ENCODE measurements around the gene CDYL2.

GRCh38 chr16:80831039-80831438 lies 26.6 kb upstream of the CDYL2 start:
- TF ChIP-seq CTCF (IDR thresholded peaks at IDR 0.05; ENCODE audit: low read depth, low read length) (no peak), EZH2phosphoT487 (IDR thresholded peaks at IDR 0.05; ENCODE audit: low read depth) (no peak)
